ENCODE measurements around the gene DDX10.

Gene DDX10

GRCh38 chr11:108891143-108891542 is 226.3 kb downstream of the DDX10 start:
- Histone ChIP-seq H3K4me3 (ENCODE audit: low read length in 2 of 2) (no peak overlapping the region), H3K27me3 (ENCODE audit: control insufficient read depth in 2 of 2, insufficient read depth in 2 of 2, low read length in 2 of 2) (no peaks in the 10 kb centered on the region), H3K27ac (ENCODE audit: low read depth in 2 of 2, low read length in 2 of 2) (no peak overlapping the region), H3K4me1 (ENCODE audit: control insufficient read depth in 2 of 2, insufficient read depth in 2 of 2, low read length in 2 of 2) (no peaks in the 10 kb centered on the region), H3K36me3 (ENCODE audit: control insufficient read depth in 2 of 2, insufficient read depth in 2 of 2, low read length in 2 of 2) (no peaks in the 10 kb centered on the region), H3K9me3 (ENCODE audit: control insufficient read depth in 2 of 2, low read length in 2 of 2) (no peaks in the 10 kb centered on the region), H3K9ac (ENCODE audit: low read depth in 1 of 2, low read length in 2 of 2) (no peak overlapping the region)

- Histone ChIP-seq H3K36me3 (ENCODE audit: control insufficient read depth in 2 of 2, insufficient read depth in 2 of 2, low read length in 2 of 2) (no peaks in the 10 kb centered on the region), H3K27ac (ENCODE audit: low read depth in 2 of 2, low read length in 2 of 2) (no peak overlapping the region), H3K9ac (ENCODE audit: low read depth in 1 of 2, low read length in 2 of 2) (no peak overlapping the region), H3K9me3 (ENCODE audit: control insufficient read depth in 2 of 2, low read length in 2 of 2) (no peaks in the 10 kb centered on the region), H3K4me1 (ENCODE audit: control insufficient read depth in 2 of 2, insufficient read depth in 2 of 2, low read length in 2 of 2) (no peaks in the 10 kb centered on the region), H3K27me3 (ENCODE audit: control insufficient read depth in 2 of 2, insufficient read depth in 2 of 2, low read length in 2 of 2) (no peaks in the 10 kb centered on the region), H3K4me3 (ENCODE audit: low read length in 2 of 2) (no peak overlapping the region)
These were observed 227.1 kb downstream of the DDX10 start for GRCh38 chr11:108891909-108892511.

GRCh38 chr11:108895579-108896480 is 231.0 kb downstream of the DDX10 start:
- H3K27ac ChIP-seq (ENCODE audit: low read depth in 2 of 2, low read length in 2 of 2): no peak overlapping the region
- no peak overlapping the region for H3K4me3 ChIP-seq (ENCODE audit: low read length in 2 of 2)
- no peak overlapping the region for H3K9ac ChIP-seq (ENCODE audit: low read depth in 1 of 2, low read length in 2 of 2)
- no peaks in the 10 kb centered on the region for H3K4me1 ChIP-seq (ENCODE audit: control insufficient read depth in 2 of 2, insufficient read depth in 2 of 2, low read length in 2 of 2)
- no peaks in the 10 kb centered on the region for H3K27me3 ChIP-seq (ENCODE audit: control insufficient read depth in 2 of 2, insufficient read depth in 2 of 2, low read length in 2 of 2)
- H3K9me3 ChIP-seq (ENCODE audit: control insufficient read depth in 2 of 2, low read length in 2 of 2): no peaks in the 10 kb centered on the region
- H3K36me3 ChIP-seq (ENCODE audit: control insufficient read depth in 2 of 2, insufficient read depth in 2 of 2, low read length in 2 of 2): no peaks in the 10 kb centered on the region

GRCh38 chr11:108897071-108897481 is 232.2 kb downstream of the DDX10 start:
- Histone ChIP-seq H3K4me1 (ENCODE audit: control insufficient read depth in 2 of 2, insufficient read depth in 2 of 2, low read length in 2 of 2) (no peaks in the 10 kb centered on the region), H3K9me3 (ENCODE audit: control insufficient read depth in 2 of 2, low read length in 2 of 2) (no peaks in the 10 kb centered on the region), H3K9ac (ENCODE audit: low read depth in 1 of 2, low read length in 2 of 2) (no peak overlapping the region), H3K27me3 (ENCODE audit: control insufficient read depth in 2 of 2, insufficient read depth in 2 of 2, low read length in 2 of 2) (no peaks in the 10 kb centered on the region), H3K36me3 (ENCODE audit: control insufficient read depth in 2 of 2, insufficient read depth in 2 of 2, low read length in 2 of 2) (no peaks in the 10 kb centered on the region), H3K27ac (ENCODE audit: low read depth in 2 of 2, low read length in 2 of 2) (no peak overlapping the region), H3K4me3 (ENCODE audit: low read length in 2 of 2) (no peak overlapping the region)

GRCh38 chr11:108897916-108898315 is 233.0 kb downstream of the DDX10 start:
- H3K4me3 ChIP-seq (ENCODE audit: low read length in 2 of 2): no peak overlapping the region
- no peaks in the 10 kb centered on the region for H3K9me3 ChIP-seq (ENCODE audit: control insufficient read depth in 2 of 2, low read length in 2 of 2)

GRCh38 chr11:108901359-108901758 is 236.5 kb downstream of the DDX10 start:
- Histone ChIP-seq H3K27me3 (ENCODE audit: control insufficient read depth in 2 of 2, insufficient read depth in 2 of 2, low read length in 2 of 2) (no peaks in the 10 kb centered on the region), H3K9ac (ENCODE audit: low read depth in 1 of 2, low read length in 2 of 2) (no peak overlapping the region), H3K9me3 (ENCODE audit: control insufficient read depth in 2 of 2, low read length in 2 of 2) (no peaks in the 10 kb centered on the region), H3K27ac (ENCODE audit: low read depth in 2 of 2, low read length in 2 of 2) (no peak overlapping the region), H3K4me1 (ENCODE audit: control insufficient read depth in 2 of 2, insufficient read depth in 2 of 2, low read length in 2 of 2) (no peaks in the 10 kb centered on the region), H3K36me3 (ENCODE audit: control insufficient read depth in 2 of 2, insufficient read depth in 2 of 2, low read length in 2 of 2) (no peaks in the 10 kb centered on the region), H3K4me3 (ENCODE audit: low read length in 2 of 2) (no peak overlapping the region)

More at GRCh38 chr11:108897916-108898315, 233.0 kb downstream of the DDX10 start:
- Histone ChIP-seq H3K9ac (ENCODE audit: low read depth in 1 of 2, low read length in 2 of 2) (no peak overlapping the region), H3K4me1 (ENCODE audit: control insufficient read depth in 2 of 2, insufficient read depth in 2 of 2, low read length in 2 of 2) (no peaks in the 10 kb centered on the region), H3K27ac (ENCODE audit: low read depth in 2 of 2, low read length in 2 of 2) (no peak overlapping the region), H3K36me3 (ENCODE audit: control insufficient read depth in 2 of 2, insufficient read depth in 2 of 2, low read length in 2 of 2) (no peaks in the 10 kb centered on the region), H3K27me3 (ENCODE audit: control insufficient read depth in 2 of 2, insufficient read depth in 2 of 2, low read length in 2 of 2) (no peaks in the 10 kb centered on the region)

GRCh38 chr11:108902027-108902469 is 237.2 kb downstream of the DDX10 start:
- H3K4me1 ChIP-seq (ENCODE audit: control insufficient read depth in 2 of 2, insufficient read depth in 2 of 2, low read length in 2 of 2): no peaks in the 10 kb centered on the region
- H3K4me3 ChIP-seq (ENCODE audit: low read length in 2 of 2): no peak overlapping the region
- H3K9ac ChIP-seq (ENCODE audit: low read depth in 1 of 2, low read length in 2 of 2): no peak overlapping the region
- no peaks in the 10 kb centered on the region for H3K9me3 ChIP-seq (ENCODE audit: control insufficient read depth in 2 of 2, low read length in 2 of 2)
- H3K27me3 ChIP-seq (ENCODE audit: control insufficient read depth in 2 of 2, insufficient read depth in 2 of 2, low read length in 2 of 2): no peaks in the 10 kb centered on the region
- no peak overlapping the region for H3K27ac ChIP-seq (ENCODE audit: low read depth in 2 of 2, low read length in 2 of 2)
- H3K36me3 ChIP-seq (ENCODE audit: control insufficient read depth in 2 of 2, insufficient read depth in 2 of 2, low read length in 2 of 2): no peaks in the 10 kb centered on the region

- Histone ChIP-seq H3K9me3 (ENCODE audit: control insufficient read depth in 2 of 2, low read length in 2 of 2) (no peaks in the 10 kb centered on the region), H3K27ac (ENCODE audit: low read depth in 2 of 2, low read length in 2 of 2) (no peak overlapping the region), H3K27me3 (ENCODE audit: control insufficient read depth in 2 of 2, insufficient read depth in 2 of 2, low read length in 2 of 2) (no peaks in the 10 kb centered on the region), H3K4me1 (ENCODE audit: control insufficient read depth in 2 of 2, insufficient read depth in 2 of 2, low read length in 2 of 2) (no peaks in the 10 kb centered on the region), H3K4me3 (ENCODE audit: low read length in 2 of 2) (no peak overlapping the region), H3K9ac (ENCODE audit: low read depth in 1 of 2, low read length in 2 of 2) (no peak overlapping the region), H3K36me3 (ENCODE audit: control insufficient read depth in 2 of 2, insufficient read depth in 2 of 2, low read length in 2 of 2) (no peaks in the 10 kb centered on the region)
These were observed 239.6 kb downstream of the DDX10 start for GRCh38 chr11:108904480-108904879.

GRCh38 chr11:108906329-108906728 is 241.5 kb downstream of the DDX10 start:
- Histone ChIP-seq H3K9ac (ENCODE audit: low read depth in 1 of 2, low read length in 2 of 2) (no peak overlapping the region), H3K27me3 (ENCODE audit: control insufficient read depth in 2 of 2, insufficient read depth in 2 of 2, low read length in 2 of 2) (no peaks in the 10 kb centered on the region)

GRCh38 chr11:108906826-108907225 is 242.0 kb downstream of the DDX10 start:
- Histone ChIP-seq H3K4me1 (ENCODE audit: control insufficient read depth in 2 of 2, insufficient read depth in 2 of 2, low read length in 2 of 2) (no peaks in the 10 kb centered on the region), H3K27ac (ENCODE audit: low read depth in 2 of 2, low read length in 2 of 2) (no peak overlapping the region), H3K9ac (ENCODE audit: low read depth in 1 of 2, low read length in 2 of 2) (no peak overlapping the region), H3K9me3 (ENCODE audit: control insufficient read depth in 2 of 2, low read length in 2 of 2) (no peaks in the 10 kb centered on the region), H3K27me3 (ENCODE audit: control insufficient read depth in 2 of 2, insufficient read depth in 2 of 2, low read length in 2 of 2) (no peaks in the 10 kb centered on the region), H3K4me3 (ENCODE audit: low read length in 2 of 2) (no peak overlapping the region), H3K36me3 (ENCODE audit: control insufficient read depth in 2 of 2, insufficient read depth in 2 of 2, low read length in 2 of 2) (no peaks in the 10 kb centered on the region)

More at GRCh38 chr11:108906329-108906728, 241.5 kb downstream of the DDX10 start:
- Histone ChIP-seq H3K9me3 (ENCODE audit: control insufficient read depth in 2 of 2, low read length in 2 of 2) (no peaks in the 10 kb centered on the region), H3K27ac (ENCODE audit: low read depth in 2 of 2, low read length in 2 of 2) (no peak overlapping the region), H3K4me1 (ENCODE audit: control insufficient read depth in 2 of 2, insufficient read depth in 2 of 2, low read length in 2 of 2) (no peaks in the 10 kb centered on the region), H3K36me3 (ENCODE audit: control insufficient read depth in 2 of 2, insufficient read depth in 2 of 2, low read length in 2 of 2) (no peaks in the 10 kb centered on the region), H3K4me3 (ENCODE audit: low read length in 2 of 2) (no peak overlapping the region)

Data from mucosa of rectum (tissue), 2 donors.